Ectodermal cell (in vitro differentiated cells): ENCODE measurements around the gene ACSS1.
A peak's percentile ranks its signal among the peaks of the same experiment; 100 is the strongest.

Experiments used
- H3K27ac ChIP-seq: 2 replicates; pipeline ENCODE4 v1.7.0; 2013; ENCODE audit warnings: mild to moderate bottlenecking, low read depth, low read length; ENCODE audit not compliant: insufficient read depth, poor library complexity, severe bottlenecking
- H3K27me3 ChIP-seq: 2 replicates; pipeline ENCODE4 v1.7.0; 2013; ENCODE audit warnings: mild to moderate bottlenecking, low read length; ENCODE audit not compliant: insufficient read depth, control insufficient read depth, poor library complexity, severe bottlenecking
- H3K36me3 ChIP-seq: one replicate; pipeline ENCODE4 v1.7.0; 2013; ENCODE audit warnings: low read length; ENCODE audit not compliant: control insufficient read depth, insufficient read depth
- H3K4me1 ChIP-seq: one replicate; pipeline ENCODE4 v1.7.0; 2013; ENCODE audit warnings: low read length; ENCODE audit not compliant: control insufficient read depth, insufficient read depth
- H3K4me3 ChIP-seq: 2 replicates; pipeline ENCODE4 v1.7.0; 2013; ENCODE audit warnings: low read depth, low read length, control low read depth; ENCODE audit not compliant: insufficient read depth
- H3K9me3 ChIP-seq: 2 replicates; pipeline ENCODE4 v1.7.0; 2013; ENCODE audit warnings: mild to moderate bottlenecking, low read length, moderate library complexity; ENCODE audit not compliant: control insufficient read depth
- WGBS, 2 experiments: methylation state at CpG; one replicate each; pipeline ENCODE4 v1.1.7; 2013; ENCODE audit warnings: missing lambda C conversion rate in 2 of 2; 5-methylcytosine and 5-hydroxymethylcytosine counted together

Gene ACSS1

DNA sequence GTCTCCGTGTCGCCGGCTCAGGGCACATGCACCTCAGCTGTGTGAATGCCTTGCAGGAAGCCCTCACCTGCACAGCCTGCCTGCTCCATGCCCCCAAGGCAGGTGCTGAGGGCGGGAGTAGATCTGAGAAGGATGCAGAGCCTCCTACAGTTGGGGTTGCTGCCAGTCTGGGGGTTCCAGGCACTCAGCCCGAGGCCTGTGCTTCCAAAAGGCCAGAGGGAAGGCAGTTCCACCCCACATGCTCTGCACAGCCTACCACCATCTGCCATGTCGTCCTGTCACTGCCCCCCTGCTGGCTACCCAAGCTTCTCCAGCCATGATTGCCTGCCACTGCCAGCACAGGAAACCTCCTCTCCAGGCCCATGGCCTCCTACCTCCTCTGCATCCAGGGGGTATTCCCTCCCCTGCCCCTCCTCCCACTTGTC lies 19.3 kb downstream of the ACSS1 start:
- Histone ChIP-seq H3K4me1 (no peaks in the 10 kb centered on the region), H3K36me3 (no peaks in the 10 kb centered on the region), H3K27ac (no peak overlapping the region), H3K4me3 (no peak overlapping the region), H3K27me3 (no peaks in the 10 kb centered on the region), H3K9me3 (no peaks in the 10 kb centered on the region)
- 91 to 92% methylated on average over 6 of the region's 6 CpGs for WGBS, 2 experiments

DNA sequence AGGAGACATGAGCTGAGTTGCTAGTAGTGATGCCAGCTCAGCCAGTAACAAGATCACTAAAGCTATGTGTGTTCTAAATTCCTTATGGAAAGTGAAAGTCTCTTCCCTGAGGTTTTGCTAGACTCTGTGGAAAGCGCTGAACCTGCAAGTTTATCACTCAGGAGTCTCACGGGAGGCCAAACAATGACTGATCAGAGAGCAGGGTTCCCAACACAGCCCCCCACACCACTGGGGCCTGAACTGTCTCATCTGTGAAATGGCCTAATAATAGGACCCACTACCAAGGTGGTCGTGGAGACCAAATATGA lies 19.9 kb downstream of the ACSS1 start:
- H3K27me3 ChIP-seq = no peaks in the 10 kb centered on the region
- H3K27ac ChIP-seq = no peak overlapping the region
- H3K4me1 ChIP-seq = no peaks in the 10 kb centered on the region
- H3K4me3 ChIP-seq = no peak overlapping the region
- WGBS, 2 experiments = 90 to 97% methylated on average over 3 of the region's 3 CpGs
- H3K36me3 ChIP-seq = no peaks in the 10 kb centered on the region
- no peaks in the 10 kb centered on the region for H3K9me3 ChIP-seq

DNA sequence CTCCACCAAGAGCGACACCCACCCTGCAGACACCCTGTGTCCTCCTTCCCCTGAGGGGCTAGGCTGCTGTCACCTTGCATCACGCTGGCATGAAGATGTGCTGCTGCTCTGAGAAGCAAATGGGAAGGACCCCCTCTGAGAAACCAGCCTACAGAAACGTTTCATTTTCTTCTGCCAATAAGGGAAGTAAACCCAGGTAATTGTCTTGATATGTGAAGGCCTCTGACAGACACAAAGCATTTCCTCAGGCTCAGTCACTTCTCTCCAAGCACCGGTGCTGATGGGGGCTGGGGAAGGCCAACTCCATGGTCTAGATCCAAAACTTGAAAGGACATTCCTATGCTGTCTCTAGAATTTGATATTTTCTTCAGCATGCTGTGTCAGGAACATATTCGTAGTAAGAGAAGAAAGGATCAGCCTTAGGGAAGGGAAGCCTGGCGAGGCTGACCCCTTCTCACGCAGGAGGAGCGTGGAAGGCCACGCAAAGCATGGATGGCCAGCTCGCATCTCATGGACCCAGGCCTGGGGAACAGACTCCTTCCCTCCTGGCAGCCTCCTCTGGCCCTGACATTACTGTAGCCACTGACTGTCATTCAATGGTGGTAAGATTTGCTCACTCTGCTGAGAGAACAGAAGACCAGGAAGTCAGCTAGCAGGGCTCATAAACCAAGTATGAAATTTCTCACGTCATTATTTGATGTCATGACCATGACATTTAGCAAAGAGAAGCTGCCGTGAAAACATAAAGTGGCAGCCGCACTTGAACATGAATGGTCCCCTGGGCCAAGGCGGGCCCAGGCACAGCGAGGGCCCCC lies 20.4 kb downstream of the ACSS1 start:
- Histone ChIP-seq H3K9me3 (no peaks in the 10 kb centered on the region), H3K36me3 (no peaks in the 10 kb centered on the region), H3K27me3 (no peaks in the 10 kb centered on the region), H3K4me3 (no peak overlapping the region), H3K4me1 (peaks cover 3% of the 10 kb centered on the region), H3K27ac (no peak overlapping the region)
- WGBS, 2 experiments = 89 to 91% methylated on average over 15 of the region's 15 CpGs

DNA sequence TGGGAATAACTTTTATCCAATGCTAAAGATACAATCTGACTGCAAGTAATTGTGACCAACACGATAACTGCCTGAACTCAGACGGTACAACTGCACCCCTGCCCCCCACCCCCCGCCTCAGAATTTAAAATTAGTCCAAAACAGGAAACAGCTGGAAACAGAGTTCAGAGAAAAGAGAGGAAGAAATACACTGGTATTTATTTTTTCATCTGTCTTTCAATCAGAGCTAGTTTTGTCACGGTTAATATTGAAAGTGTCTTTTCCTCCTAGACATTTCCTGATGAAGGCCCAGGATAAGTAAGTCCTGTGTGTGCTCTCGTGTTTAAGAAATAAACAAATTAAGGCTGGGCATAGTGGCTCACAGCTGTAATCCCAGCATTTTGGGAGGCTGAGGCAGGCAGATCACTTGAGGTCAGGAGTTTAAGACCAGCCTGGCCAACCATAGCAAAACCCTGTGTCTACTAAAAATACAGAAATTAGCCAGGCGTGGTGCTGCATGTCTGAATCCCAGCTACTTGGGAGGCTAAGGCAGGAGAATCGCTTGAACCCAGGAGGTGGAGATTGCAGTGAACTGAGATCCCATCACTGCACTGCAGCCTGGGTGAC lies 21.5 kb downstream of the ACSS1 start:
- H3K9me3 ChIP-seq = no peaks in the 10 kb centered on the region
- no peak overlapping the region for H3K27ac ChIP-seq
- H3K4me3 ChIP-seq = no peak overlapping the region
- no peaks in the 10 kb centered on the region for H3K36me3 ChIP-seq
- no peaks in the 10 kb centered on the region for H3K27me3 ChIP-seq
- peaks cover 5% of the 10 kb centered on the region for H3K4me1 ChIP-seq
- 87 to 90% methylated on average over 6 to 7 of the region's 7 CpGs for WGBS, 2 experiments

DNA sequence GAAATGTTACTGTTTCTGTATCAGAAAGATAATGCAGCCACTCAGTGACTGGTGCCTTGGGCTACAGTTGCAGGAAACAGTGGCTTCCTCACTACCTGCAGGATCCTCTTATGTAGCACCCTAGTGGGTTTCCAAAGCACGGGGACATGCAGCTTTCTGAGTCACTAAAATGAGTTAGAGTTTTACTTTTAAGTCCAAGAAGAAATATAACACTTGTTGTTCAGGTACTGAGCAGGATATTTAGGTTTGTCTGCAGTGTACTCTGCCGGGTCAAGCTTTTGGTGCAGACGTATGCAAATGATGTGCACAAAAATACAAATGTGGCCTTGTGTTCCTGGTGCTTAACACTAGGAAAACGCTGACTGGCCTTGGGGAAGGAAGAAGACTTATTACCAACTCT lies 22.0 kb downstream of the ACSS1 start:
- no peak overlapping the region for H3K27ac ChIP-seq
- H3K9me3 ChIP-seq = no peaks in the 10 kb centered on the region
- no peak overlapping the region for H3K4me3 ChIP-seq
- WGBS, 2 experiments = 78 to 87% methylated on average over 4 of the region's 4 CpGs
- H3K27me3 ChIP-seq = no peaks in the 10 kb centered on the region
- no peaks in the 10 kb centered on the region for H3K36me3 ChIP-seq
- H3K4me1 ChIP-seq = peaks cover 5% of the 10 kb centered on the region

DNA sequence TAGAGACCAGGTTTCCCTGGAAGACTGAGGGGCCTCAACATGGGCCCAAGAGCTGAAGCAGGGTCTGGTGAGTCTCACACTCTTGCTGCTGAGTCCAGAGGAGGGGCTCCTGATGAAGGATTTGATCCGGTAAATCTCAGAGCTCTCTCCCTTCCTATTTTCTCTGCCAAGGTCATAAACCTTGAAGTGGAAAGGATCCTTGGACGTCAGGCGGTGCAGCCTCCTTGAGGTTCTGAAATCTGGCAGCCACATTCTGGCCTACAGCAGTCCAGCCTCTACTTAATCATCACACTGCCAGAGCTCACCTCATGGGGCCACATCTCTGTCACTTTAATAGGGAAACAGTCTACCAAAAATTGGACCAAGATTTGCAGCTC lies 24.0 kb downstream of the ACSS1 start:
- Histone ChIP-seq H3K27me3 (no peaks in the 10 kb centered on the region), H3K36me3 (no peaks in the 10 kb centered on the region), H3K27ac (no peak overlapping the region), H3K4me3 (no peak overlapping the region), H3K4me1 (peaks cover 5% of the 10 kb centered on the region), H3K9me3 (no peaks in the 10 kb centered on the region)
- WGBS, 2 experiments = 75 to 79% methylated on average over 3 of the region's 3 CpGs

DNA sequence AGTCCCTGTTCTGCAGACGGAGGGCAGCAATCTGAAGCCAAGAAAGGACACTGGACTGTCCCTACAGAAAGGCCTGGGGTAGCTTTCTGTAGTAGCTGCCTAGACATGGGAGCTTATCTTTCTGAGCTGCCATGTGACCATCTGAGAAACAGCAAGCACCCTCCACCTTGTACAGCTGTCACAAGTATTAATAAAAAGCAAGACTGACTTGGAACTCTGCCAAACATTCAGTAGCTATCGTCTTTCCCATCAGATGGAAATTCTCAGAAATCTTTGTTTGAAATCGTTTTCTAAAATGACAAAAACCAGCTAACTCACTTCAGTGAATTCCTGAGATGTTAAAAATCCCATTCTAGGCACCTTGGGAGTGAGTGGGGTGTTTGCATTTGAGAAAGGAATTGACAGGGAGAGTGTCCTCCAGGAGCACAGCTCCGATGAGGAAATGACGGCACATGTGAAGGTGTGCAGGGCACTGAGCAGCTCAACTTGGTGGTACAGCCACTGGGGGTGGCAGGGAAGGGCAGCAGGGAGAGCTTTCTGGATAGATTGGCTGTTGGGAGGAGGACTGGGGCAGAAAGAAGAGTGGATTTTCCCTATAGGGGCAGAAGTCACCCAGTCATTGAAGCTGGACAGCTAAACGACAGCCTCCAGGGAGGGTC lies 24.5 kb downstream of the ACSS1 start:
- no peaks in the 10 kb centered on the region for H3K27me3 ChIP-seq
- peaks cover 5% of the 10 kb centered on the region for H3K4me1 ChIP-seq
- H3K4me3 ChIP-seq = no peak overlapping the region
- H3K36me3 ChIP-seq = no peaks in the 10 kb centered on the region
- WGBS, 2 experiments = 89 to 92% methylated on average over 6 of the region's 6 CpGs
- H3K9me3 ChIP-seq = no peaks in the 10 kb centered on the region
- H3K27ac ChIP-seq = no peak overlapping the region

DNA sequence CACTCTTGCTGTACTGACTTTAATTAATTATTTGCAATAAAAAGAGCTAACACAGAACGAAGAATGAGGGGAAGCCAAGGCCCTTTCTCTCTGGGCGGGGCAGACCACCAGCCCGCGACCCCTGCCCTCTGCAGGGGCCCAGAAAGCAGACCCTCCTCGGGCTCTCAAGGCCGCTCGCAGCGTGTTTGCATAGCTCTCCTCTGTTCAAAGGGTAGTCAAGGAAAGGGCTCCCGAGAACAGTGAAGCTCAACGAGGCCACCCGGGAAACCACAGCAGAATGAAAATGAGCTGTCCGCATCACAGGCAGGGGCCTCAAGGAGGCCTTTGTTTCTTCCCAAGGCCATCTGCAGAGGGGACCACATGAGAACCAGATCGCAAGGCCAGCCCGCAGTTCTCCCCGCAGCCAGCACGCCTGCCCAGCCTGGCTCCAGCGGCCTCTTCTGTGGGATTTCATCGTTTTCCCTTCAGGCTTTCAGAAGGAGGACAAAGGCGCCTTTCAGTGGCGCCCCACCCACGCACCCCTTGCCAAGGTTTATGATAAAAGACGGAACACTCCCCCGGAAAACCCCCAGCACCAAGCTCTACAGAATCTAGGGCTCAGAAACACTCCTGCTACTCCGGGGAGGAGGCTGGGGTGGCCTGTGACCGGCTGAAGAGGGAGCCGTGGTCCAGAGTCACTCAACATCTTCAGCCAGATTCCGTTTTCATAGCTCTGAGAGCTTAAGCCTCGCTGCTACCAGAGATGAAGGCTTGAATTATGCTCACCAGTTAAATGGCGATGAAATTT lies 25.3 kb downstream of the ACSS1 start:
- WGBS, 2 experiments = 40 to 49% methylated on average over 29 of the region's 29 CpGs

DNA sequence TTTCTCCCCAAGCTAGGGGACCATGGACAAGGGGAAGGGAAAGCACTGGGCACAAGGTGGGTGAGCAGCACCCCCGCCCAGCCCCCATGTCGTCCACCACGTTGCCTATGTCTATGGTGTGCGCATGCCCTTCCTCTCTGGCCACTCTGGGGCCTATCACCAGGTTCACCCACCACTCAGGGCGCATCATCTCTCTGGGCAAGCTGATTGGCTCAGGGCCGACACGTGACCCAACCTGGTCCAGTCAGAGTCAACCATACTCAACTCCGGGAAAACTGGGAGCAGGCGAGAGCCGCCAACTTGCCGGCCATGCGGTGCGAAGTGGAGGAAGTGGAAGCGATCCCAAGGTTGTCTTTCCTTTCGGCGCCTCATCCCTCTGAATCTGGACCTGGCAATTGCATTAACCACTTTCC lies 25.9 kb downstream of the ACSS1 start:
- H3K4me3 ChIP-seq = no peak overlapping the region
- no peaks in the 10 kb centered on the region for H3K9me3 ChIP-seq
- 93 to 95% methylated on average over 16 of the region's 16 CpGs for WGBS, 2 experiments
- H3K27ac ChIP-seq = peak overlapping the region; percentile 72
- no peaks in the 10 kb centered on the region for H3K36me3 ChIP-seq
- H3K27me3 ChIP-seq = no peaks in the 10 kb centered on the region
- peaks cover 5% of the 10 kb centered on the region for H3K4me1 ChIP-seq

More for the DNA sequence above, 25.3 kb downstream of the ACSS1 start:
- Histone ChIP-seq H3K27me3 (no peaks in the 10 kb centered on the region), H3K9me3 (no peaks in the 10 kb centered on the region), H3K4me3 (no peak overlapping the region), H3K27ac (peak overlapping the region; percentile 72), H3K4me1 (peaks cover 5% of the 10 kb centered on the region), H3K36me3 (no peaks in the 10 kb centered on the region)

DNA sequence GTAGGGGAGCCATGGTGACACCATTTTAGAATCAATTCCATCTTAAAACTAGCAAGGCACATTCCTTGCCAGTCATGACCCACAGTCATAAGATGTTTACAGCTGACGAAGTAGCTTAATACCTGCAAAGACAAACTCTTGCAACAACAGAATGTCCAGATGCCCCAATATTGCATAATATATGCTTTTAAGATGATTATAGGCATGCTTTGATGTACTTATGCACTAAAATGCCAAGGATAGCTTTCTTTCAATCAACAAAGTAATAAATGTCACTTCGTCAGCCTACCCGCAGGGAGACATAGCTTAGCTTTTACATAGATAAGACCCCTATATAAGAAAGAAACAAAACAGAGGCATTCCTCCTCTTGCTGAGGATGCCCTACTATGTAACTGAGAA lies 26.7 kb downstream of the ACSS1 start:
- no peak overlapping the region for H3K27ac ChIP-seq
- H3K27me3 ChIP-seq = no peaks in the 10 kb centered on the region
- 78 to 80% methylated on average over 3 of the region's 3 CpGs for WGBS, 2 experiments
- H3K4me1 ChIP-seq = peaks cover 5% of the 10 kb centered on the region
- H3K4me3 ChIP-seq = no peak overlapping the region
- H3K9me3 ChIP-seq = no peaks in the 10 kb centered on the region
- H3K36me3 ChIP-seq = no peaks in the 10 kb centered on the region
